Measurements from ENCODE around the gene SHISAL1. TPM values are rescaled to one million over a fixed set of nuclear protein-coding genes. Genes with fewer than 3 reads are reported as not detected.

Gene SHISAL1
- total and polyA plus RNA-seq, 2 experiments from 2014 or later, result 0.58 to 2.2 TPM

GRCh38 chr22:44359496-44360110 is 46.9 kb upstream of the SHISAL1 start:
- no peak for TF ChIP-seq EZH2 (IDR thresholded peaks at IDR 0.05; ENCODE audit: insufficient read depth, poor library complexity, severe bottlenecking)
- no peak for TF ChIP-seq EZH2phosphoT487 (IDR thresholded peaks at IDR 0.05; ENCODE audit: insufficient read depth, low read depth)
- Histone ChIP-seq H2AFZ (no peak overlapping the region), H3K4me2 (ENCODE audit: unreplicated experiment) (no peak overlapping the region), H3F3A (ENCODE audit: insufficient read depth) (peaks cover 11% of the 10 kb centered on the region), H4K20me1 (ENCODE audit: insufficient read depth) (no peaks in the 10 kb centered on the region), H3K9ac (no peak overlapping the region), H3K9me2 (ENCODE audit: insufficient read depth) (no peaks in the 10 kb centered on the region), H3K79me2 (ENCODE audit: insufficient read depth) (no peaks in the 10 kb centered on the region), H3K27me3 (replicated peaks; ENCODE audit: insufficient read depth) (no peaks in the 10 kb centered on the region), H3K27ac (no peak overlapping the region), H3K36me3 (ENCODE audit: low read depth) (no peaks in the 10 kb centered on the region), H3K9me3 (ENCODE audit: low read depth) (no peaks in the 10 kb centered on the region), H3K4me1 (ENCODE audit: insufficient read depth) (peaks cover 29% of the 10 kb centered on the region), H3K4me3 (no peak overlapping the region)
- 97 to 99% methylated on average over 13 of the region's 13 CpGs for WGBS, 2 experiments (ENCODE audit: low coverage in 1 of 2, low lambda C conversion rate in 2 of 2, missing lambda C conversion rate in 2 of 2)
- DNase-seq, result no peak
- in situ Hi-C loops (cut with MboI), result no loop called here

DNA sequence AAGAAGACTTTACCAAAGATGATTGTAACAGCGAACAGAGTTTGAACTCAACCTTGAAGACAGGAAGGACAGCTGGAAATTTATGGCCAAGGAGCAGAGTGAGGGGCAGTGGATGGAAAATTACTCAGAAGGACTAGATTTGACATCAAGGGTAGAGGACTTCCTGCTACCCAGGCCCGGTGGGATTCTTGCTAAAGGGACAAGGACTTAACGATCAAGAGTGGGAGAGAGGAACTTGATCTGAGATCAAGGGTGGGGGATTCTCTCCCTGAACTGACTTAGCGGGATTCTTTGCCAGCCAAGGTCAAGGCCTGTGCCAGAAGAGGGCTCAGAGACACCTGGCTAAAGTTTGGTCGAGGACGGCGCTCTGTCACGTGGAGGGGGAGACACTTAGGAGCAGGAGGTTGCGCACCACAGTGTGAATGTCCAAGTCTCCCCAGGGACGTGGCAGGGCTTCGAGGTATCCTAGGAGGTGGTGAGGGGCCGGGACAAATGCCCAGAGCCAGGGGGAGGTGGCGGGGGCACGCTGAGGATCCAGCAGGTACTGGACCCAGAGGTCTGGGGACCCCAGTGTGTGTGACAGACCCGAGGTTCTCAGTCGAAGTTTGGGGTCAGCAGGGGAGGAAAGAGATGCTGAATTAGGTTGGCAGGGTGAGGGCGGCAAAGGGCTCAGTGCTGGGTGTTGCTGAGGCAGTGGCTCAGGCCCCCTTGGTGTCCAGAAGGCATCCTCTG is 46.1 kb upstream of the SHISAL1 start:
- H3K4me2 ChIP-seq (ENCODE audit: unreplicated experiment), result no peak overlapping the region
- no peaks in the 10 kb centered on the region for H3K27me3 ChIP-seq (replicated peaks; ENCODE audit: insufficient read depth)
- peaks cover 23% of the 10 kb centered on the region for H3K4me1 ChIP-seq (ENCODE audit: insufficient read depth)
- in situ Hi-C loops (cut with MboI), result no loop called here
- no peak overlapping the region for H3K9ac ChIP-seq
- 95 to 96% methylated on average over 15 to 17 of the region's 17 CpGs for WGBS, 2 experiments (ENCODE audit: low coverage in 1 of 2, low lambda C conversion rate in 2 of 2, missing lambda C conversion rate in 2 of 2)
- H3K4me3 ChIP-seq, result no peak overlapping the region
- H4K20me1 ChIP-seq (ENCODE audit: insufficient read depth), result no peaks in the 10 kb centered on the region
- peaks cover 11% of the 10 kb centered on the region for H3F3A ChIP-seq (ENCODE audit: insufficient read depth)
- DNase-seq, result no peak
- TF ChIP-seq EZH2 (IDR thresholded peaks at IDR 0.05; ENCODE audit: insufficient read depth, poor library complexity, severe bottlenecking), result no peak
- TF ChIP-seq EZH2phosphoT487 (IDR thresholded peaks at IDR 0.05; ENCODE audit: insufficient read depth, low read depth), result no peak
- no peaks in the 10 kb centered on the region for H3K9me3 ChIP-seq (ENCODE audit: low read depth)
- no peak overlapping the region for H3K27ac ChIP-seq
- H3K79me2 ChIP-seq (ENCODE audit: insufficient read depth), result no peaks in the 10 kb centered on the region
- H3K36me3 ChIP-seq (ENCODE audit: low read depth), result no peaks in the 10 kb centered on the region
- H2AFZ ChIP-seq, result no peak overlapping the region
- no peaks in the 10 kb centered on the region for H3K9me2 ChIP-seq (ENCODE audit: insufficient read depth)

GRCh38 chr22:44357966-44358465 is 45.3 kb upstream of the SHISAL1 start:
- Histone ChIP-seq H3K4me3 (no peak overlapping the region), H3K9ac (no peak overlapping the region), H3K36me3 (ENCODE audit: low read depth) (no peaks in the 10 kb centered on the region), H3K9me3 (ENCODE audit: low read depth) (no peaks in the 10 kb centered on the region), H2AFZ (no peak overlapping the region), H3K27ac (no peak overlapping the region), H3K79me2 (ENCODE audit: insufficient read depth) (no peaks in the 10 kb centered on the region), H4K20me1 (ENCODE audit: insufficient read depth) (no peaks in the 10 kb centered on the region), H3F3A (ENCODE audit: insufficient read depth) (peaks cover 11% of the 10 kb centered on the region), H3K4me2 (ENCODE audit: unreplicated experiment) (no peak overlapping the region), H3K4me1 (ENCODE audit: insufficient read depth) (peaks cover 21% of the 10 kb centered on the region), H3K9me2 (ENCODE audit: insufficient read depth) (no peaks in the 10 kb centered on the region), H3K27me3 (replicated peaks; ENCODE audit: insufficient read depth) (no peaks in the 10 kb centered on the region)
- WGBS, 2 experiments (ENCODE audit: low coverage in 1 of 2, low lambda C conversion rate in 2 of 2, missing lambda C conversion rate in 2 of 2), result 49% methylated on average over 18 to 19 of the region's 19 CpGs
- DNase-seq, result no peak
- no peak for TF ChIP-seq EZH2phosphoT487 (IDR thresholded peaks at IDR 0.05; ENCODE audit: insufficient read depth, low read depth)
- no peak for TF ChIP-seq EZH2 (IDR thresholded peaks at IDR 0.05; ENCODE audit: insufficient read depth, poor library complexity, severe bottlenecking)
- in situ Hi-C loops (cut with MboI), result no loop called here

DNA sequence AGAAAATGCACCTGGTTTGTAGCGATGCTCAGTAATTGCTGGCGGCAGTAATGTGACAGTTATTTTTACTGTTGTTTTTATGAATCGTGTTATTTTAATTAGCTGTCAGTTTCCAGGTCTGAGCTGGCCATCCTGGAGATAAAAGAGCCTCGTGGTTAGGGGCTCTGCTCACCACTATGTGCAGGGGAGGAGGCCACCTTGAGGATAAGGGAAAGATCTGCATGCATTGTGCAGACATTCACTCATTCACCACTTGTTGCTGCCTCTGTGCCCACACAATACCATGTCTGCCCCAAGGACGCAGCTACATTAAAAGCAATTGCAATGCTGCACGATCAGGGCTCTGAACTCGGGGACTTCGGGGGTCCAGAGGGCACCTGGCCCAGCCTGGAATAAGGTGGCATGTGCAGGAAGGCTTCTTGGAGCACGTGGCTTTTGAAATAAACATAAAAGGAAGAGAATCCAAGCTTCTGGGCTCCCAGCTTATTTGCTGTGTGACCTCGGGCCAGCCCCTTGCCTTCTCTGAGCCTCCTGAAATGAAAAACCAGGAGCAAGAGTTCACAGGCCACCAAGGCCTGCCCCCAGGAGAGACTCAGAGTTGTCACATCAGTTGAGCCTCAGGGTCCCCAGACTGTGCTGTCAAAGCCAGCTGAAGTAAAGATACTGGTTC is 44.7 kb upstream of the SHISAL1 start:
- no peaks in the 10 kb centered on the region for H3K36me3 ChIP-seq (ENCODE audit: low read depth)
- H3K27ac ChIP-seq, result no peak overlapping the region
- H3K27me3 ChIP-seq (replicated peaks; ENCODE audit: insufficient read depth), result no peaks in the 10 kb centered on the region
- no peak for DNase-seq
- H3K9me2 ChIP-seq (ENCODE audit: insufficient read depth), result no peaks in the 10 kb centered on the region
- peaks cover 16% of the 10 kb centered on the region for H3K4me1 ChIP-seq (ENCODE audit: insufficient read depth)
- TF ChIP-seq EZH2 (IDR thresholded peaks at IDR 0.05; ENCODE audit: insufficient read depth, poor library complexity, severe bottlenecking), result no peak
- no peak for TF ChIP-seq EZH2phosphoT487 (IDR thresholded peaks at IDR 0.05; ENCODE audit: insufficient read depth, low read depth)
- H2AFZ ChIP-seq, result no peak overlapping the region
- H3K4me3 ChIP-seq, result no peak overlapping the region
- H3K4me2 ChIP-seq (ENCODE audit: unreplicated experiment), result no peak overlapping the region
- no peaks in the 10 kb centered on the region for H4K20me1 ChIP-seq (ENCODE audit: insufficient read depth)
- no peaks in the 10 kb centered on the region for H3K79me2 ChIP-seq (ENCODE audit: insufficient read depth)
- H3F3A ChIP-seq (ENCODE audit: insufficient read depth), result peaks cover 7% of the 10 kb centered on the region; the same call in 1 of the 2 replicates
- WGBS, 2 experiments (ENCODE audit: low coverage in 1 of 2, low lambda C conversion rate in 2 of 2, missing lambda C conversion rate in 2 of 2), result 71 to 73% methylated on average over 10 of the region's 10 CpGs
- H3K9me3 ChIP-seq (ENCODE audit: low read depth), result no peaks in the 10 kb centered on the region
- in situ Hi-C loops (cut with MboI), result no loop called here
- H3K9ac ChIP-seq, result no peak overlapping the region
